Neural cell (in vitro differentiated cells): ENCODE results near the gene LINGO1. TPM values are rescaled to one million over a fixed set of nuclear protein-coding genes. Genes with fewer than 3 reads are reported as not detected.

Source experiments
- H2AFZ ChIP-seq: fragments of 200-600, 300-800 bp; sonication (generic), shearing (Covaris generic); 2 replicates; pipeline ENCODE4 v1.6.0; 2014; ENCODE audit warnings: low read depth, mild to moderate bottlenecking, antibody characterized with exemption, low read length, moderate library complexity
- H3F3A ChIP-seq: fragments of 200-600 bp; shearing (Covaris generic); 2 replicates; pipeline ENCODE4 v1.6.1; 2016; ENCODE audit warnings: mild to moderate bottlenecking, moderate library complexity, mixed read lengths, antibody characterized with exemption, low read length; ENCODE audit not compliant: insufficient read depth, poor library complexity, severe bottlenecking
- H3K27ac ChIP-seq: fragments of 200-600, 300-800 bp; sonication (generic), shearing (Covaris generic); 2 replicates; pipeline ENCODE4 v1.5.1; 2014; ENCODE audit warnings: mild to moderate bottlenecking, low read length, moderate library complexity
- H3K27me3 ChIP-seq: fragments of 300-800, 200-600 bp; sonication (generic), shearing (Covaris generic); 2 replicates; pipeline ENCODE4 v1.6.0; 2014; ENCODE audit warnings: mild to moderate bottlenecking, low read depth, low read length, moderate library complexity; ENCODE audit not compliant: insufficient read depth
- H3K36me3 ChIP-seq: fragments of 300-800, 200-600 bp; sonication (generic), shearing (Covaris generic); 2 replicates; pipeline ENCODE4 v1.5.1; 2014; ENCODE audit warnings: mild to moderate bottlenecking, antibody characterized with exemption, low read length, moderate library complexity; ENCODE audit not compliant: insufficient read depth
- H3K4me2 ChIP-seq: fragments of 300-800, 200-600 bp; sonication (generic), shearing (Covaris generic); 2 replicates; pipeline ENCODE4 v1.6.0; 2014; ENCODE audit warnings: mild to moderate bottlenecking, low read length
- H3K4me3 ChIP-seq: fragments of 300-800, 200-600 bp; sonication (generic), shearing (Covaris generic); 2 replicates; pipeline ENCODE4 v1.5.1; 2014; ENCODE audit warnings: mild to moderate bottlenecking, low read length, moderate library complexity
- H3K79me2 ChIP-seq: fragments of 200-600 bp; shearing (Covaris generic); replicated peaks from 2 replicates; pipeline ENCODE4 v1.6.0; 2014; ENCODE audit warnings: mild to moderate bottlenecking, low read length, moderate library complexity; ENCODE audit not compliant: insufficient read depth
- H3K9ac ChIP-seq: fragments of 300-800, 200-600 bp; sonication (generic), shearing (Covaris generic); 2 replicates; pipeline ENCODE4 v1.6.1; 2016; ENCODE audit warnings: mild to moderate bottlenecking, low read length, mixed read lengths
- H3K9me2 ChIP-seq: fragments of 200-600 bp; shearing (Covaris generic); 2 replicates; pipeline ENCODE4 v1.6.1; 2016; ENCODE audit warnings: mild to moderate bottlenecking, low read length, mixed read lengths; ENCODE audit not compliant: insufficient read depth
- H3K9me3 ChIP-seq: fragments of 200-600, 300-800 bp; sonication (generic), shearing (Covaris generic); 2 replicates; pipeline ENCODE4 v1.6.1; 2016; ENCODE audit warnings: mild to moderate bottlenecking, mixed run types, low read length, moderate library complexity, mixed read lengths
- H4K20me1 ChIP-seq: fragments of 200-600 bp; shearing (Covaris generic); 2 replicates; pipeline ENCODE4 v1.6.1; 2016; ENCODE audit warnings: mild to moderate bottlenecking, mixed run types; ENCODE audit not compliant: insufficient read depth
- EP300 ChIP-seq: fragments of 450-650 bp; conservative IDR thresholded peaks from 2 replicates; pipeline ENCODE4 v1.6.1; 2014; ENCODE audit warnings: antibody characterized with exemption, mild to moderate bottlenecking, moderate library complexity; ENCODE audit not compliant: poor library complexity, severe bottlenecking
- EZH2 ChIP-seq: fragments of 200-600, 300-800 bp; shearing (Covaris generic), sonication (generic); IDR thresholded peaks from 2 replicates; pipeline ENCODE4 v1.6.1; 2014; ENCODE audit warnings: antibody characterized with exemption, low read length, borderline replicate concordance, mild to moderate bottlenecking; ENCODE audit not compliant: insufficient read depth, poor library complexity, severe bottlenecking
- MXI1 ChIP-seq: fragments of 450-650 bp; conservative IDR thresholded peaks from 2 replicates; pipeline ENCODE4 v1.6.1; 2014; ENCODE audit warnings: antibody characterized with exemption, mild to moderate bottlenecking; ENCODE audit not compliant: poor library complexity, severe bottlenecking
- POLR2AphosphoS5 ChIP-seq: IDR thresholded peaks from 2 replicates; pipeline ENCODE4 v1.6.1; 2012
- RAD21 ChIP-seq: fragments of 450-650 bp; conservative IDR thresholded peaks from 2 replicates; pipeline ENCODE4 v1.6.1; 2014; ENCODE audit warnings: antibody characterized with exemption, mild to moderate bottlenecking, moderate library complexity
- REST ChIP-seq: IDR thresholded peaks from 2 replicates; pipeline ENCODE4 v1.6.1; 2012; ENCODE audit warnings: borderline replicate concordance
- SMC3 ChIP-seq: fragments of 450-650 bp; conservative IDR thresholded peaks from 2 replicates; pipeline ENCODE4 v1.6.1; 2014; ENCODE audit warnings: antibody characterized with exemption, mild to moderate bottlenecking, moderate library complexity; ENCODE audit not compliant: poor library complexity
- TAF1 ChIP-seq: IDR thresholded peaks from 2 replicates; pipeline ENCODE4 v1.6.1; 2012; ENCODE audit warnings: low read depth
- polyA plus RNA-seq: library from polyadenylated mRNA; depleted of rRNA; stranded (reverse); fragments of >200 nt; gene quantifications from 2 replicates; pipeline ENCODE4 v1.2.3, GENCODE V29; 2014
- TF ChIP-seq, protein P1 (sequence below): fragments of 450-650 bp; IDR thresholded peaks from 2 replicates; pipeline ENCODE4 v1.5.1; 2014; ENCODE audit warnings: antibody characterized with exemption, mild to moderate bottlenecking, moderate library complexity; ENCODE audit not compliant: poor library complexity, severe bottlenecking

LINGO1 gene
- polyA plus RNA-seq, 1 donor from 2014 or later, result 34.4 TPM

- Histone ChIP-seq H3K9me3 (no peaks in the 10 kb centered on the region), H3K27ac (no peak overlapping the region), H3K4me3 (no peak overlapping the region), H3K9ac (no peak overlapping the region), H3K9me2 (no peaks in the 10 kb centered on the region), H2AFZ (no peak overlapping the region), H4K20me1 (no peaks in the 10 kb centered on the region), H3K27me3 (no peaks in the 10 kb centered on the region), H3K79me2 (no peaks in the 10 kb centered on the region), H3K36me3 (no peaks in the 10 kb centered on the region), H3K4me2 (no peak overlapping the region), H3F3A (no peaks in the 10 kb centered on the region)
- TF ChIP-seq RAD21, result no peak
- TF ChIP-seq MXI1, result no peak
- no peak for TF ChIP-seq REST
- no peak for TF ChIP-seq TAF1
- no peak for TF ChIP-seq SMC3
- TF ChIP-seq EZH2, result no peak
- TF ChIP-seq, protein P1, sequence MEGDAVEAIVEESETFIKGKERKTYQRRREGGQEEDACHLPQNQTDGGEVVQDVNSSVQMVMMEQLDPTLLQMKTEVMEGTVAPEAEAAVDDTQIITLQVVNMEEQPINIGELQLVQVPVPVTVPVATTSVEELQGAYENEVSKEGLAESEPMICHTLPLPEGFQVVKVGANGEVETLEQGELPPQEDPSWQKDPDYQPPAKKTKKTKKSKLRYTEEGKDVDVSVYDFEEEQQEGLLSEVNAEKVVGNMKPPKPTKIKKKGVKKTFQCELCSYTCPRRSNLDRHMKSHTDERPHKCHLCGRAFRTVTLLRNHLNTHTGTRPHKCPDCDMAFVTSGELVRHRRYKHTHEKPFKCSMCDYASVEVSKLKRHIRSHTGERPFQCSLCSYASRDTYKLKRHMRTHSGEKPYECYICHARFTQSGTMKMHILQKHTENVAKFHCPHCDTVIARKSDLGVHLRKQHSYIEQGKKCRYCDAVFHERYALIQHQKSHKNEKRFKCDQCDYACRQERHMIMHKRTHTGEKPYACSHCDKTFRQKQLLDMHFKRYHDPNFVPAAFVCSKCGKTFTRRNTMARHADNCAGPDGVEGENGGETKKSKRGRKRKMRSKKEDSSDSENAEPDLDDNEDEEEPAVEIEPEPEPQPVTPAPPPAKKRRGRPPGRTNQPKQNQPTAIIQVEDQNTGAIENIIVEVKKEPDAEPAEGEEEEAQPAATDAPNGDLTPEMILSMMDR, result no peak
- TF ChIP-seq POLR2AphosphoS5, result no peak
- no peak for TF ChIP-seq EP300
Measured at GRCh38 chr15:77656294-77656693, 23.6 kb upstream of the LINGO1 start.

GRCh38 chr15:77654975-77655374, 22.3 kb upstream of the LINGO1 start:
- H3K36me3 ChIP-seq, result no peaks in the 10 kb centered on the region
- H3K27ac ChIP-seq, result no peak overlapping the region
- H3K9me3 ChIP-seq, result no peaks in the 10 kb centered on the region
- H3F3A ChIP-seq, result no peaks in the 10 kb centered on the region
- H3K9ac ChIP-seq, result no peak overlapping the region
- H4K20me1 ChIP-seq, result no peaks in the 10 kb centered on the region
- TF ChIP-seq MXI1 (no peak), REST (no peak), EP300 (no peak), TAF1 (no peak), POLR2AphosphoS5 (no peak), EZH2 (no peak)
- TF ChIP-seq, protein P1, result peak; percentile 13
- H3K4me3 ChIP-seq, result no peak overlapping the region
- H3K27me3 ChIP-seq, result no peaks in the 10 kb centered on the region
- no peaks in the 10 kb centered on the region for H3K9me2 ChIP-seq
- no peak overlapping the region for H2AFZ ChIP-seq
- no peaks in the 10 kb centered on the region for H3K79me2 ChIP-seq
- H3K4me2 ChIP-seq, result no peak overlapping the region
